K562 (cell line): ENCODE data around the gene CLIP4. TPM values are rescaled to one million over a fixed set of nuclear protein-coding genes. Genes with fewer than 3 reads are reported as not detected.

Experiments used
- ATAC-seq: fragments of 200-7000 bp; cut with Tn5 transposase; 3 replicates; pipeline ENCODE4 v1.9.1; 2020; ENCODE audit warnings: moderate library complexity
- BruUV-seq: library from RNA; stranded (reverse); fragments of 400-500 nt; replicated peaks from 2 replicates; lab custom pipeline; 2021; lab: Mats Ljungman, UMichigan
- CTCF ChIA-PET: fragments of 300-600 bp; formaldehyde crosslinking; extraction: SDS; loops from one replicate; lab custom pipeline; 2021; ENCODE audit warnings: low intra/inter-chr PET ratio; lab: Yijun Ruan, JAX
- POLR2A ChIA-PET: fragments of 300-600, 350-650 bp; sonication (Branson Sonifier 250); formaldehyde crosslinking; extraction: SDS; loops from one replicate; lab custom pipeline; 2021; ENCODE audit warnings: antibody characterized with exemption, inconsistent platforms; lab: Yijun Ruan, JAX
- DNase-seq, 4 experiments: peaks; one replicate each; pipeline versions ENCODE4 v3.0.0 to v3.0.0-alpha.2; 2011 to 2018; ENCODE audit warnings: low spot score in 3 of 4, mixed read lengths in 3 of 4; ENCODE audit errors: extremely low read depth in 1 of 4
- FAIRE-seq: peaks from 2 replicates; lab custom pipeline; 2011; peaks lifted over from hg19 to GRCh38; lab: Jason Lieb, UNC
- H2AFZ ChIP-seq: 2 replicates; pipeline ENCODE4 v1.6.0; 2011; ENCODE audit warnings: low read depth, low read length, control low read depth, inconsistent platforms
- H3K27ac ChIP-seq: fragments of 200-600 bp; 3 replicates; pipeline ENCODE4 v1.8.0; 2011; ENCODE audit warnings: low read depth, mild to moderate bottlenecking, control low read depth, inconsistent platforms, low read length, moderate library complexity, mixed read lengths; ENCODE audit errors: extremely low read depth
- H3K27me3 ChIP-seq, 2 experiments: fragments of 300-600 bp in 1 of 2; 2 replicates in 1 of 2; 3 replicates in 1 of 2; pipeline versions ENCODE4 v1.6.0 to v1.8.0; 2011; ENCODE audit warnings: inconsistent platforms in 2 of 2, low read length in 2 of 2, mild to moderate bottlenecking in 1 of 2, mixed read lengths in 1 of 2, moderate library complexity in 1 of 2; ENCODE audit not compliant: control insufficient read depth in 2 of 2, insufficient read depth in 2 of 2
- H3K36me3 ChIP-seq: fragments of 300-600 bp; 3 replicates; pipeline ENCODE4 v1.8.0; 2011; ENCODE audit warnings: mild to moderate bottlenecking, low read length, inconsistent platforms; ENCODE audit not compliant: control insufficient read depth, insufficient read depth
- H3K4me1 ChIP-seq, 2 experiments: fragments of 200-600 bp in 1 of 2; replicated peaks in 1 of 2; 2 replicates in 1 of 2; 3 replicates in 1 of 2; pipeline versions ENCODE4 v1.5.1 to v1.8.0; 2011; ENCODE audit warnings: inconsistent platforms in 2 of 2, low read length in 2 of 2, mild to moderate bottlenecking in 1 of 2, mixed read lengths in 1 of 2, moderate library complexity in 1 of 2; ENCODE audit not compliant: control insufficient read depth in 2 of 2, insufficient read depth in 2 of 2
- H3K4me2 ChIP-seq: 2 replicates; pipeline ENCODE4 v1.6.1; 2011; ENCODE audit warnings: low read length, control low read depth, inconsistent platforms, mixed read lengths; ENCODE audit not compliant: insufficient read depth
- H3K4me3 ChIP-seq: fragments of 200-600 bp; sonication (generic), shearing (Covaris generic); 2 replicates; pipeline ENCODE4 v1.5.1; 2016; ENCODE audit warnings: control low read depth, inconsistent platforms
- H3K79me2 ChIP-seq: fragments of 200-600 bp; 3 replicates; pipeline ENCODE4 v1.8.0; 2011; ENCODE audit warnings: low read length, inconsistent platforms; ENCODE audit not compliant: control insufficient read depth, insufficient read depth
- H3K9ac ChIP-seq, 2 experiments: 2 replicates each; pipeline versions ENCODE4 v1.6.0 to v1.6.1; 2011; ENCODE audit warnings: low read depth in 2 of 2, low read length in 2 of 2, control low read depth in 1 of 2, inconsistent platforms in 1 of 2, mild to moderate bottlenecking in 1 of 2, mixed read lengths in 1 of 2; ENCODE audit not compliant: insufficient read depth in 1 of 2
- H3K9me1 ChIP-seq: one replicate; pipeline ENCODE4 v1.6.0; 2011; ENCODE audit warnings: inconsistent platforms, mild to moderate bottlenecking, low read length, moderate library complexity; ENCODE audit not compliant: control insufficient read depth, insufficient read depth
- H3K9me3 ChIP-seq: replicated peaks from 2 replicates; pipeline ENCODE4 v1.5.1; 2011; ENCODE audit warnings: low read depth, low read length, inconsistent platforms; ENCODE audit not compliant: control insufficient read depth, insufficient read depth
- H4K20me1 ChIP-seq: replicated peaks from 2 replicates; pipeline ENCODE4 v1.6.1; 2011; ENCODE audit warnings: low read length, inconsistent platforms, mixed read lengths; ENCODE audit not compliant: control insufficient read depth, insufficient read depth
- BCL6 ChIP-seq: fragments of 250-450 bp; sonication (Bioruptor Pico); IDR thresholded peaks from 2 replicates; pipeline ENCODE4 v1.4.0; 2020
- MAZ ChIP-seq, 2 experiments: fragments of 450-650 bp in 1 of 2; sonication (generic) in 1 of 2; formaldehyde crosslinking; IDR thresholded peaks in 1 of 2; conservative IDR thresholded peaks in 1 of 2; 2 replicates each; pipeline versions ENCODE4 v1.4.0 to v1.5.0; 2020; ENCODE audit warnings: mild to moderate bottlenecking in 1 of 2, missing genetic modification reagents in 1 of 2
- TSC22D4 ChIP-seq: fragments of 450-650 bp; IDR thresholded peaks from 2 replicates; pipeline ENCODE4 v1.6.1; 2016; ENCODE audit warnings: missing genetic modification characterization, missing biosample characterization, control low read depth
- ZKSCAN1 ChIP-seq: fragments of 150-350 bp; IDR thresholded peaks from 2 replicates; pipeline ENCODE4 v1.6.1; 2016; ENCODE audit warnings: low read depth, low read length
- in situ Hi-C: fragments of 300-500 bp; cut with MboI; formaldehyde crosslinking; loops from 4 replicates; pipeline ENCODE4 v1.15.0; 2018; ENCODE audit warnings: inconsistent platforms, mixed read lengths
- intact Hi-C: fragments of 100-400 bp; cut with micrococcal nuclease; formaldehyde crosslinking; loops from 2 replicates; pipeline ENCODE4 v1.14.2; 2022
- polyA plus RNA-seq, 8 experiments: library from polyadenylated mRNA; depleted of rRNA in 4 of 8; stranded (reverse) in 5 of 8; unstranded in 3 of 8; fragments of >200 nt; fragmentation: Nextera tagmentation in 2 of 8; fragmentation: Illumina TruSeq in 1 of 8; extraction: Ambion mirVana in 2 of 8; extraction: Trizol in 1 of 8; gene quantifications; 2 replicates each; pipeline versions ENCODE4 v1.2.1 to v1.2.3, GENCODE V29; 2011 to 2014; ENCODE audit warnings: inconsistent platforms in 1 of 8, missing spikeins in 1 of 8
- total RNA-seq, 7 experiments: library from RNA; depleted of rRNA in 6 of 7; stranded (reverse); fragments of >200 nt in 6 of 7; fragmentation: Illumina TruSeq in 2 of 7; extraction: Trizol in 2 of 7; gene quantifications; 2 replicates each; pipeline versions ENCODE4 v1.2.1 to v1.2.3, GENCODE V29; 2011 to 2021; ENCODE audit warnings: low replicate concordance in 1 of 7
- TF ChIP-seq, protein P1 (sequence below), 2 experiments: fragments of 450-650 bp; IDR thresholded peaks; 2 replicates each; pipeline ENCODE4 v1.6.1; 2018; ENCODE audit warnings: mild to moderate bottlenecking in 2 of 2, low read depth in 1 of 2; ENCODE audit not compliant: partially characterized antibody in 2 of 2
- TF ChIP-seq, protein P2 (sequence below), 3 experiments: fragments of 200-800 bp in 1 of 3; sonication (Bioruptor generic) in 1 of 3; sonication (generic) in 1 of 3; formaldehyde crosslinking in 1 of 3; IDR thresholded peaks; 2 replicates each; pipeline versions ENCODE4 v1.6.1 to v1.8.0; 2016 to 2022; ENCODE audit warnings: mild to moderate bottlenecking in 2 of 3, missing compliant biosample characterization in 2 of 3, missing genetic modification characterization in 2 of 3, missing genetic modification reagents in 1 of 3
- TF ChIP-seq, protein P3 (sequence below), 2 experiments: IDR thresholded peaks; 2 replicates each; pipeline ENCODE4 v1.6.1; 2011; ENCODE audit warnings: borderline replicate concordance in 1 of 2, control low read depth in 1 of 2, low read depth in 1 of 2, low read length in 1 of 2, mild to moderate bottlenecking in 1 of 2, mixed read lengths in 1 of 2, moderate library complexity in 1 of 2; ENCODE audit not compliant: insufficient read depth in 1 of 2, insufficient read length in 1 of 2, poor library complexity in 1 of 2, severe bottlenecking in 1 of 2; ENCODE audit errors: extremely low read depth in 1 of 2

The CLIP4 gene
- total and polyA plus RNA-seq, 9 of the 15 experiments (the other 6 are each of a cell fraction or from before 2014, with no cell fraction given) = 0.03 to 0.38 (median 0.13) TPM; not detected in 5

GRCh38 chr2:29182920-29183319 is 67.7 kb downstream of the CLIP4 start:
- Histone ChIP-seq H3K79me2 (no peaks in the 10 kb centered on the region), H3K4me2 (no peak overlapping the region), H2AFZ (no peak overlapping the region), H3K4me1 (no peaks in the 10 kb centered on the region), H3K36me3 (no peaks in the 10 kb centered on the region), H3K9me3 (no peaks in the 10 kb centered on the region), H3K27me3 (peaks cover 9% of the 10 kb centered on the region in 2 experiments), H3K4me3 (no peak overlapping the region), H3K9me1 (no peaks in the 10 kb centered on the region), H3K27ac (no peak overlapping the region), H3K9ac (no peak overlapping the region), H4K20me1 (no peaks in the 10 kb centered on the region)
- BruUV-seq = no TSS peak
- ChIA-PET CTCF (no interaction called here), POLR2A (no interaction called here)
- no peak for FAIRE-seq
- in situ Hi-C loops (no loop called here), intact Hi-C loops (no loop called here)
- TF ChIP-seq TSC22D4 (tag) (no peak), BCL6 (CRISPR knock-in tag) (no peak), ZKSCAN1 (no peak), MAZ (CRISPR knock-in tag; conservative IDR thresholded peaks at IDR 0.05 in 1 of 2, IDR thresholded peaks at IDR 0.05 in 1 of 2) (no peak)
- TF ChIP-seq, protein P1, sequence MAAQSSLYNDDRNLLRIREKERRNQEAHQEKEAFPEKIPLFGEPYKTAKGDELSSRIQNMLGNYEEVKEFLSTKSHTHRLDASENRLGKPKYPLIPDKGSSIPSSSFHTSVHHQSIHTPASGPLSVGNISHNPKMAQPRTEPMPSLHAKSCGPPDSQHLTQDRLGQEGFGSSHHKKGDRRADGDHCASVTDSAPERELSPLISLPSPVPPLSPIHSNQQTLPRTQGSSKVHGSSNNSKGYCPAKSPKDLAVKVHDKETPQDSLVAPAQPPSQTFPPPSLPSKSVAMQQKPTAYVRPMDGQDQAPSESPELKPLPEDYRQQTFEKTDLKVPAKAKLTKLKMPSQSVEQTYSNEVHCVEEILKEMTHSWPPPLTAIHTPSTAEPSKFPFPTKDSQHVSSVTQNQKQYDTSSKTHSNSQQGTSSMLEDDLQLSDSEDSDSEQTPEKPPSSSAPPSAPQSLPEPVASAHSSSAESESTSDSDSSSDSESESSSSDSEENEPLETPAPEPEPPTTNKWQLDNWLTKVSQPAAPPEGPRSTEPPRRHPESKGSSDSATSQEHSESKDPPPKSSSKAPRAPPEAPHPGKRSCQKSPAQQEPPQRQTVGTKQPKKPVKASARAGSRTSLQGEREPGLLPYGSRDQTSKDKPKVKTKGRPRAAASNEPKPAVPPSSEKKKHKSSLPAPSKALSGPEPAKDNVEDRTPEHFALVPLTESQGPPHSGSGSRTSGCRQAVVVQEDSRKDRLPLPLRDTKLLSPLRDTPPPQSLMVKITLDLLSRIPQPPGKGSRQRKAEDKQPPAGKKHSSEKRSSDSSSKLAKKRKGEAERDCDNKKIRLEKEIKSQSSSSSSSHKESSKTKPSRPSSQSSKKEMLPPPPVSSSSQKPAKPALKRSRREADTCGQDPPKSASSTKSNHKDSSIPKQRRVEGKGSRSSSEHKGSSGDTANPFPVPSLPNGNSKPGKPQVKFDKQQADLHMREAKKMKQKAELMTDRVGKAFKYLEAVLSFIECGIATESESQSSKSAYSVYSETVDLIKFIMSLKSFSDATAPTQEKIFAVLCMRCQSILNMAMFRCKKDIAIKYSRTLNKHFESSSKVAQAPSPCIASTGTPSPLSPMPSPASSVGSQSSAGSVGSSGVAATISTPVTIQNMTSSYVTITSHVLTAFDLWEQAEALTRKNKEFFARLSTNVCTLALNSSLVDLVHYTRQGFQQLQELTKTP (IDR thresholded peaks at IDR 0.05; ENCODE audit: low read depth in 1 of 2, partially characterized antibody in 2 of 2) = no peak
- TF ChIP-seq, protein P2, sequence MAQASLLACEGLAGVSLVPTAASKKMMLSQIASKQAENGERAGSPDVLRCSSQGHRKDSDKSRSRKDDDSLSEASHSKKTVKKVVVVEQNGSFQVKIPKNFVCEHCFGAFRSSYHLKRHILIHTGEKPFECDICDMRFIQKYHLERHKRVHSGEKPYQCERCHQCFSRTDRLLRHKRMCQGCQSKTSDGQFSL (CRISPR knock-in tag; IDR thresholded peaks at IDR 0.05) = no peak
- TF ChIP-seq, protein P2 (tag; IDR thresholded peaks at IDR 0.05) = no peak
- TF ChIP-seq, protein P3, sequence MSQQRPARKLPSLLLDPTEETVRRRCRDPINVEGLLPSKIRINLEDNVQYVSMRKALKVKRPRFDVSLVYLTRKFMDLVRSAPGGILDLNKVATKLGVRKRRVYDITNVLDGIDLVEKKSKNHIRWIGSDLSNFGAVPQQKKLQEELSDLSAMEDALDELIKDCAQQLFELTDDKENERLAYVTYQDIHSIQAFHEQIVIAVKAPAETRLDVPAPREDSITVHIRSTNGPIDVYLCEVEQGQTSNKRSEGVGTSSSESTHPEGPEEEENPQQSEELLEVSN (IDR thresholded peaks at IDR 0.05; ENCODE audit: borderline replicate concordance in 1 of 2, extremely low read depth in 1 of 2, insufficient read depth in 1 of 2, insufficient read length in 1 of 2, low read depth in 1 of 2, low read length in 1 of 2, poor library complexity in 1 of 2, severe bottlenecking in 1 of 2) = no peak
- ATAC-seq = no peak
- DNase-seq = no peak
